Stimulated activated CD8-positive, alpha-beta memory T cell treated with anti-CD3 and anti-CD28 coated beads, Interleukin-4, amount 100 ng/mL, for 48 hours (primary cell): ENCODE results near the gene IQCF5.
"Not testable (repeated sequence)": the region's sequence is repeated elsewhere in the genome, so short reads cannot be mapped to it uniquely, and the experiment has no call there.

Experiments used
- DNase-seq: peaks from one replicate; pipeline ENCODE4 v3.0.0-alpha.2; 2020

IQCF5 gene

DNA sequence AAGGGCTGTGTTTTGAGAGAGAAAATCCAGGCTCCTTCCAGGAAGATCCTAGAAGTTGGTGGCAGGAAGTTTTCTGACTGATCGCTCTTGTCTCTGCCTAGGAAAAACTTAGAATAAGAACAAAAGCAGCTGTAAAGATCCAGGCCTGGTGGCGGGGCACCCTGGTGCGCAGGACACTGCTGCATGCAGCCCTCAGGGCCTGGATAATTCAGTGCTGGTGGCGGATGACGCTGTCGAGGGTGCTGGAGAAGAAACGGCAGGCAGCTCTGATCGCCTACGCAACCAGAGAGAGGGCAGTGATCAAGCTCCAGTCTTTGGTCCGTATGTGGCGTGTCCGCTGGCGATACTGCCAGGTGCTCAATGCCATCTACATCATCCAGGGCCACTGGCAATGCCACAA lies 12.5 kb downstream of the IQCF5 start:
- DNase-seq = no peak

DNA sequence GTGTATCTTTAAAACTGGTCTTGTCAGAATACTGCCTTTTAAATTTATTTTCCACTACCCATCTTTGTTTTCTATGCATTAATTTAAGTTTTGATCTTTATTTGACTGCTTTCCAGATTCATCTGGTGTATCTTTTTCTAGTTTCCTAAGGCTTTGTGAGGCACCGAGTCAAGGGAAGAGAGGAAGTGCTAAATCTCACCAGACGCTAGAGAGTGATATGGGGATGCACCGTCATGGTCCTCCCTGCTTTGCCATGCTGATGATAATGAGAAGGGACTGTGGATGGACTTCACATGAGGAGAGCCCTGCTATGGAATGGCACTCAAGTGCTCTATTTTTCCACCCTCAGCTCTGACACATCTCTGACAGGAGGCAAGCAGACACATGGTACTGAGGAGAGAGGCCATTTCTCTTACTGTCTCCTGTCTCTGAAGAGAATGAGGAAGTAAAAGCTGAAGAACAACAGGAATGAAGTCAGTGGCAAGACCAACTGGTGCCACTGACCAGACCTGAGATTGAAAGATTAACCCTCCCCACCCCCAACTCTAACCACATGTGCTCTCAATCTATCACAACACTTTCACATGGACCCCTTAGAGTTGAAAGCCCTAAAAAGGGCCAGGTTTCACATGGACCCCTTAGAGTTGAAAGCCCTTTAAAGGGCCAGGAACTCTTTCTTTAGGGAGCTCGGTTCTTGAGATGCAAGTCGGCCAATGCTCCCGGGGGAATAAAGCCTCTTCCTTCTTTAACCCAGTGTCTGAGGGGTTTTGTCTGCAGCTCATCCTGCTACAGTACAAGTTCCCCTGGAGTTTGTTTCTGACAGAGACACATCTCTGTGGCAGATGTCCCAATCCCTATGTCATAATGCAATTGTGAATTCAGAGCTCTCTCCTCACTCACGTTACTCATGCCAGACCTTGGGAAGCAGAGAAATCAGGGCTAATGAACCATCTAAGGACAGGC lies 14.4 kb downstream of the IQCF5 start, which contains the start of gene IQCF2:
TSS of gene IQCF2 (plus strand) at position 913 of the 963 bp plus-strand sequence. CDS start 52 bp downstream, outside the sequence.
- DNase-seq = no peak

DNA sequence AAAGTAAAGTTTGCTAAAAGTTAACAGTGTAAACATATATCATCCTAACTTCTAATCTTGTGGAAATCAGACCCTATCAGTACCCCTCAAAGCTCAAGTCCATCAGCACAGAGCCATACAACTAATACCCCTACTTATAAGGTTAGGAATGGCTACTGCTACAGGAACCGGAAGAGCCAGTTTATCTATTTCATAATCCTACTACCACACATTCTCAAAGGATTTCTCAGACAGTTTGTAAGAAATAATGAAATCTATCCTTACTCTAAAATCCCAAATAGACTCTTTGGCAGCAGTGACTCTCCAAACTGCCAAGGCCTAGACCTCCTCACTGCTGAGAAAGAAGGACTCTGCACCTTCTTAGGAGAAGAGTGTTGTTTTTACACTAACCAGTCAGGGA lies 20.0 kb downstream of the IQCF5 start:
- DNase-seq = not testable (repeated sequence)

DNA sequence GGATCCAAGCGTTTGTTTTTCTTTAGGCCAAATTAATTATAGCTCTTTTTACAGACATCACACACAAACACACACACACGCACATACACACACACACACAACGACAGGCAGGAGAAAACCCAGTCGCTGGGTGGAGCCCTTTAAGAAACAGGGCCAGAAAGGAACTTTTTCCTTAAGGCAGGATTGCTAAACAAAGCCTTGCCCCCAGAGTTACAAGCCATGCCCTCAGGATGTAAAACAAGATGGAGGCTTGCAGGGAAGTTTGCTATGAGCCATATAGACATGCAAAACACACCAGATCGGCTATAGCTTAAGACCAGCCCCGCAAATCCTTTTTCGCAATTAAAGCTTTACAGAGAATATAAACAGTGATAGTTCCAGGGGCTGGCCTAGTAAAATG lies 30.3 kb downstream of the IQCF5 start:
- DNase-seq = no peak

DNA sequence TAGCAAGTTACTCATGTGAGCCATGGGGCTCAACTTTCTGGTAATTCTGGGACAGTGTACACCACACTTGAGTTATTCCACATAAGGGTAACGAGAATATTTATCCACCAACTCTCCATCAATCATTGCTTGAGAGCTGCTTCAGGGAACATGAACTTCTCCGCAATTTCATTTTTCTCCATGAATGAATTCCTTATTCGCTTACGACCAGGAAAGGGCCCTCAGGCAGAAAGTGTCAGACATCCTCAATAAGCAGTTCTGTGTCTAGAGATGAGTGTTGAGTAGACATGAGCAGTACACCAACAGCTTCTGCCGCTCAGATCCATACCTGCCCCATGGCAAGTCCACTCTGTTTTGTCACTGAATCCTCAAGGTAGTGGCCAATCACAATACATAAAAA lies 38.8 kb downstream of the IQCF5 start:
- no peak for DNase-seq

DNA sequence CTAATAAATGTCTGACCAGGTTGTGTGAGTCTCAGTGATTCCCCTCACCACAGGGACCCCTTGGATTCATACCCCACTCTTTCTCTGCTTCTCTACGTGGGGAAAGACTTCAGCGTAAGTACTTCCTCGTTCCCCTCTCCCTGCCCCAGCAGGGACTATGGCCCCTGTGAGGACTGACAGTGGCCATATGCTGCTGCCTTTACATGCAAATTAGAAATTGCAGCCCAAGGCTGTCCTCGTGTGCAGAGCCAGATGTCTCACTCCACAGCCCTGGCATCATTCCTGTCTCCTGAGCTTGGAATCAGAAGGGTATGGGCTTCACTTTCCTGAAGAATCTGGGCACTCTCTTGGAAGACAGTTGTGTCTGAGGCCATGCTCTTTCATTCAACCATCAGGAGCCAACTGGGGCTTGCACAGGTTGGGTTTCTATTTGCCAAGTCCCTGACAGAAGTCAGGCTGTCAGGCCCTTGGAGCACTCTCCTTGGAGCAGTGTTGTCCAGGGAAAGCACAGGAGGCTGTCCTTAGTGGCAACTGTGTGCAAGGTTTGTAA lies 44.5 kb downstream of the IQCF5 start:
- DNase-seq = no peak

DNA sequence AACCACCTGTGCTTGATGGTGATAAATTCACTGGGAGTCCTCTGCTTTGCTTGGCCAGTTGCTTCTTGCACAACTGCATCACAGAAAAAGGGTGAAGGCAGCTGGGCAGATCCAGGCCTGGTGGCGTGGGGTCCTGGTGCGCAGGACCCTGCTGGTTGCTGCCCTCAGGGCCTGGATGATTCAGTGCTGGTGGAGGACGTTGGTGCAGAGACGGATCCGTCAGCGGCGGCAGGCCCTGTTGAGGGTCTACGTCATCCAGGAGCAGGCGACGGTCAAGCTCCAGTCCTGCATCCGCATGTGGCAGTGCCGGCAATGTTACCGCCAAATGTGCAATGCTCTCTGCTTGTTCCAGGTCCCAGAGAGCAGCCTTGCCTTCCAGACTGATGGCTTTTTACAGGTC lies 45.1 kb downstream of the IQCF5 start:
- no peak for DNase-seq

DNA sequence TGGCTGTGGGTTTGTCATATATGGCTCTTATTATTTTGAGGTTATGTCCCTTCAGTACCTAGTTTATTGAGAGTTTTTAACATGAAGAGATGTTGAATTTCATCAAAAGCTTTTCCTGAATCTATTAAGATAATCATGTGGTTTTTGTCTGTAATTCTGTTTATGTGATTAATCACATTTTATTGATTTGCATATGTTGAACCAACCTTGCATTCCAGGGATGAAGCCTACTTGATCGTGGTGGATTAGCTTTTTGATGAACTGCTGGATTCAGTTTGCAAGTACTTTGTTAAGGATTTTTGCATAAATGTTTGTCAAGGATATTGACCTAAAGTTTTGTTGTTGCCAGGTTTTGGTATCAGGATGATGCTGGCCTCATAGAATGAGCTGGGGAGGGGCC lies 47.1 kb downstream of the IQCF5 start:
- no peak for DNase-seq
